Skin epidermis (tissue), 12 donors: ENCODE data around the gene DCTPP1.
A peak's percentile ranks its signal among the peaks of the same experiment; 100 is the strongest.
"Not testable (repeated sequence)": the region's sequence is repeated elsewhere in the genome, so short reads cannot be mapped to it uniquely, and the experiment has no call there.

Experiments used
- H3K27ac ChIP-seq, 21 experiments: fragments of 200-600 bp; sonication (generic) in 11 of 21; one replicate each; pipeline ENCODE4 v1.5.0; 2020; ENCODE audit warnings: mild to moderate bottlenecking in 3 of 21, inconsistent platforms in 2 of 21, moderate library complexity in 2 of 21
- H3K4me3 ChIP-seq, 7 experiments: fragments of 200-600 bp; sonication (generic) in 2 of 7; one replicate each; pipeline ENCODE4 v1.5.0; 2020; ENCODE audit warnings: inconsistent platforms in 2 of 7, mild to moderate bottlenecking in 2 of 7, moderate library complexity in 1 of 7

DCTPP1 gene

DNA sequence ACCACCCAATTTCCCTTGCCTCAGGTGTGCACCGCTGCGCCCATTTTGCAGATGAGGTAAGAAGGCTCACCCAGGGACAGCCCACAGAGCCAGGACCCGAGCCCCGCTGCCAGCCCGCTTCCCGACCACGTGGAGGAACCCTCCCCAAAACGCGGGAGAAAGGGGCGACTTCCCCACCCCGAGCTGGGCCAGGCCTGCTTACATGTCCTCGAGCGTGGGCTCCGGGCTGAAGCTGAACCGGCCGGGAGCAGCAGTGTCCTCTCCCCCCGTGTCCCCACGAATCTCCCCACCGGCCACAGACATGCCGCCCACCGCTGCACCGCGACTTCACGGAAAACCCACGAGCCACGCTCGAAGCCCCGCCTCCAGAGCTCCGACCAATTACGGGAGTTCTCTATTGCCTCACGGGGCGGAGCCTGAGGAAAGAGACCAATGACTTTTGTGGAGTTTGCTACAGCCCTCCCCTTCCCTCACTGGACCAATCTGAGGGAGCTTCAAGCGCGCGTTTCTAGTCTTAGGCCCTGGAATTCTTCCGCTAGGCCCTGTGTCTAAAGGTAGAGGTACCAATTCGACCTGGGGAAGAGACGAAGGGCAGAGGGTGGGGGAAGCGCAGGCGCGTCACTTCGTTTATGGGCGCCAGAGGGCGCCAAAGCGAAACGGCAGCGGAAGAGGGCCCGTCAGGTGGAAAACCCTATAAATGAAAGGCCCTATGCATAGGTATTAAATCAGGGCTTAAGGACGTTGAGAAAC, at the start of gene DCTPP1:
Gene DCTPP1 (minus strand): TSS at position 353 of the 750 bp plus-strand sequence. CDS start 50 bp downstream, at position 303.
- Histone ChIP-seq H3K27ac (peak within 1 kb of the TSS in 19 of 21 experiments; percentile 26 to 81 (median 71)), H3K4me3 (peak within 1 kb of the TSS; percentile 58 to 91 (median 72))

DNA sequence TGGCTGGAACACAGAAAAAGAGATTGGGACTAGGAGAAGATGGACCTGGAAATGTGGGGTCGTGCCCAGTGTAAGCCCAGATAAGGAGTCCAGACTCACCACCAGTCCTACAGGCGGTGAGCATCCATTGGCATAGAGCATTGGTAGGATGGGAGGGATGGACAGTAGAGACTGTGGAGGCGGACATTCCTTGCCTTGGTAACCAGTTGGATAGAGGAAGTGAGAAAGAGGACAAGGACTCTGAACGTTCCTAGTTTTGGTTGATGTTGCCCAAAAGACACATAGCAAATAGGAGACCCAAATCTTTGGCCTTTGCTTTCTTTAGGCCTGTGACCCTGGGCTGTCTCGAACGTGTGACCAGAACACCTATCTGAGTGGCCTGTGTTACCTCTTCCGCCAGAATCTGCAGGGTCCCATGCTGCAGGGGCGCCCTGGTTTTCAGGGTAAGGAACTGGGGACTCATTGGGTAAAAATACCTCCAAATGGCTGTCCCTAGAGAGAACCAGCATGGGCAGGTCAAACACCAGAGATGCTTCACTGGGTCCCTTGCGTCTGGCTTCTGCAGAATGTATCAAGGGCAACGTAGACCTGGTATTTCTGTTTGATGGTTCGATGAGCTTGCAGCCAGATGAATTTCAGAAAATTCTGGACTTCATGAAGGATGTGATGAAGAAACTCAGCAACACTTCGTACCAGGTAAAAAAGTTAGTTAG, 49.1 kb upstream of the DCTPP1 start:
- H3K27ac ChIP-seq: peak overlapping the region in 1 of 21 experiments; percentile 24

DNA sequence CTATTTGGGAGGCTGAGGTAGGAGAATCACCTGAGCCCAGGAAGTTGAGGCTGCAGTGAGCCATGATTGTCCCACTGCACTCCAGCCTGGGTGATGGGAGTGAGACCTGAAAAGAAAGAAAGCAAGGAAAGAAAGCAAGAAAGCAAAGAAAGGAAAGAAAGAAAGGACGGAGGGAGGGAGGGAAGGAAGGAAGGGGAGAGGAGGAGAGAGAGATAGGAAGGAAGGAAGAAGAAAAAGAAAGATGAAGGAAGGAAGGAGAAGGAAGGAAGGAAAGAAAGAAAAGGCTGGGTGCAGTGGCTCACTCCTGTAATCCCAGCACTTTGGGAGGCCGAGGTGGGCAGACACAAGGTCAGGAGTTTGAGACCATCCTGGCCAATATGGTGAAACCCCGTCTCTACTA, 47.9 kb upstream of the DCTPP1 start:
- H3K4me3 ChIP-seq, H3K27ac ChIP-seq: not testable (repeated sequence)

More for the DNA sequence above, 49.1 kb upstream of the DCTPP1 start:
- no peak overlapping the region for H3K4me3 ChIP-seq

DNA sequence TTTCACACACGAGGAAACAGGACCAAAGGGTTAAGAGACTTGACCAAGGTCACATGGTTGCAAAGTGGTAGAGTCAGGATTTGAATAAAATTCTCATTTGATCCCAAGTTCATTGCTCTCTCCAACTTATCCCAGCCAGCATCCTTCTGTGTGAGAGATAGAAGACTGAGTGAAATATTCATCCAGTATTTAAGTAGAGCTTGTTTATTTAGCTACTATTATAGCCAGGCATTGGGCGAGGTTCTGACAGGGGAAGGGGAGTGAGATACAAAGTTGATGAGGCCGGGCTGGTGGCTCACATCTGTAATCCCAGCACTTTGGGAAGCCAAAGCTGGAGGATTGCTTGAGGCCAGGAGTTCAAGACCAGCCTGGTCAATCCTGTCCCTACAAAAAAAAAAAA, 47.2 kb upstream of the DCTPP1 start:
- Histone ChIP-seq H3K4me3 (no peak overlapping the region), H3K27ac (no peak overlapping the region)

DNA sequence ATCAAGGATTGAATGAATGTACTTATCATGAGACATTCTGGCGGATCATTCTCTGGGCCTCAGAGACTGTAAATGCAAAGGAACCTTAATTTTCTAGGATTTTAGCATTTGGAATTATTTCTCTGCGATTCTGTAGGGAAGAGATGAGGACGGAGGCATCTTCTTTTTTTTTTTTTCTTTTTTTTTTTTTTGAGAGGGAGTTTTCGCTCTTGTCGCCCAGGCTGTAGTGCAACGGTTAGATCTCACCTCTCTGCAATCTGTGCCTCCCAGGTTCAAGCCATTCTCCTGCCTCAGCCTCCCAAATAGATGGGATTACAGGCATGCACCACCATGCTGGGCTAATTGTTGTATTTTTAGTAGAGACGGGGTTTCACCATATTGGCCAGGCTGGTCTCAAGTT, 44.9 kb upstream of the DCTPP1 start:
- Histone ChIP-seq H3K27ac (peak overlapping the region in 7 of 21 experiments; percentile 73 to 95 (median 88)), H3K4me3 (peak overlapping the region in 4 of 7 experiments; percentile 29 to 39 (median 33))

DNA sequence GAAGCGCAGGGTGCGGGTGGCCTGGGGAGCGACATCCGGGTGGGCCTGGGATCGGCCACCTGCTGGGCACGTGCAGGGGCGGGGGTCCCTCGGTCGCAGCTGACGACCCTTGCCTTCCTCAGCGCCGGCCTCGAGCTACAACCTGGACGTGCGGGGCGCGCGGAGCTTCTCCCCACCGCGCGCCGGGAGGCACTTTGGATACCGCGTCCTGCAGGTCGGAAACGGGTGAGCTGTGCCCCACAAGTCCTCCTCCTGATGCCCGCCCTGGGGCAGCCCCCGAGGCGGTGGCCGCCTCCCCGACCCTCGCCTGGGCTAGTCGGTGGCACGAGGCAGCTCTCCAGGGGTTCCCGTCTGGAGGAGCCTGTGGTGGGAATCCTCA, 44.2 kb upstream of the DCTPP1 start:
- Histone ChIP-seq H3K27ac (peak overlapping the region in 17 of 21 experiments; percentile 10 to 95 (median 74)), H3K4me3 (peak overlapping the region in 6 of 7 experiments; percentile 15 to 39 (median 33))

DNA sequence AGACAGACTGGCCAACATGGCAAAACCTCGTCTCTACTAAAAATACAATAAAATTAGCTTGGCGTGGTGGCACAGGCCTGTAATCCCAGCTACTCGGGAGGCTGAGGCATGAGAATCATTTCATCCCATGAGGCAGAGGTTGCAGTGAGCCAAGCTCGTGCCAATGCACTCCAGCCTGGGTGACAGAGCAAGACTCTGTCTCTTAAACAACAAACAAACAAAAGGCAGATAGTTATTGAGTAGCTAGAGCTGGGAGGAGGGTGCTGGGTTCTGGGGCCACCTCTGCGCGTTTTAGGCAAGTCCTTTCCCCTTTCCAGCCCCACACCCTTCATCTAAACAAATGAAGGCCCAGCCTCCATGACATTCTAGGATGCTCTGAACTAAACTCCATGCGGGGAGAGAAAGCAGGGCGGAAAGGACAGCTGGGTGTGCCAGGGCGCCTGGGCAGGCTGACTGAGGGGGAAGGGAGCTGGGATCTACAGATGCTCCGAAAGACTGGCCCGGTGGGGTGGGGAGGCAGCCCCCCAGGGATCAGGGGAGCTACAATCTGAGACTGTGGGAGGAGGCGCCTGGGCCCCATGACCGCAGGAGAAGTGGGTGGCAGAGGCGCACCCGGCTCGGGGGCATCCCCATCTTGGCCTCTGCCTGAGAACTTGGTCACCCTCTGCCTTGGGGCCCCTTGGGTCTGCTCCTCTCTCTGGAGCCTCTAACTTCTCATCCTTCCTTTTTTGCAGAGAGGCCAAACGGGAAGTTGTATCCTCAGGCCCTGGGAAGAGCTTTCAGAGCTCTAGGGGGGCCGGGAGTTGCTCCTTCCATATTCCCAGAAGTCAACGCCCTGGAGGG, 43.6 kb upstream of the DCTPP1 start:
- Histone ChIP-seq H3K4me3 (peak overlapping the region; percentile 15 to 39 (median 32)), H3K27ac (peak overlapping the region in 16 of 21 experiments; percentile 10 to 95 (median 74))

DNA sequence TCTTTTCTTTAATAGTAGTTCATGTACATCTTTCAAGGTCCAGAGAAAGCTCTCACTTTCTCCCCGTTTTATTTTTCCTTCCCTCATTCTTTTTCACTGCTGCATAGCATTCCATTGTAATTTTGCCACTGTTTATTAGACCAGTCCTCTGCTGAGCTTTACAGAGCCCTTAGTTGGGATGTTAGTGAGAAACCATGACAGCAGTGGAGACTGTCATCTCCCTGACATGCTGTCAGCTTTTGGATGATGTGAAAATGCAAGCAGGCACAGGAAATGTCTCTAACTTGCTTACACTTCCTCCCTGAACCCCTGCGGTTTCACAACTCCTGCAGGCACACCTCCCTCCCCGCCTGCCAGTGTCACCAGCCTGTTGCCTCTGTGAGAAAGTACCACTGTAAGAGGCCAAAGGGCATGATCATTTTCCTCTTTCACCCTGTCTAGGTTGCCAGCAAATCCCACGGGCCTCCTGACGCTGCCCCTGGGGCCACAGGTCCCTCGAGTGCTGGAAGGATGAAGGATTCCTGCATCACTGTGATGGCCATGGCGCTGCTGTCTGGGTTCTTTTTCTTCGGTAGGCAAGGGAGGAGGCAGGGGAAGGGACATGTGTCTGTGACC, 42.6 kb upstream of the DCTPP1 start, which contains the start of gene ITGAL:
Gene ITGAL (plus strand): TSS at position 415 of the 615 bp plus-strand sequence. CDS start 96 bp downstream, at position 511.
- Histone ChIP-seq H3K27ac (peak within 1 kb of the TSS in 15 of 21 experiments; percentile 33 to 95 (median 74)), H3K4me3 (peak within 1 kb of the TSS; percentile 15 to 39 (median 32))

DNA sequence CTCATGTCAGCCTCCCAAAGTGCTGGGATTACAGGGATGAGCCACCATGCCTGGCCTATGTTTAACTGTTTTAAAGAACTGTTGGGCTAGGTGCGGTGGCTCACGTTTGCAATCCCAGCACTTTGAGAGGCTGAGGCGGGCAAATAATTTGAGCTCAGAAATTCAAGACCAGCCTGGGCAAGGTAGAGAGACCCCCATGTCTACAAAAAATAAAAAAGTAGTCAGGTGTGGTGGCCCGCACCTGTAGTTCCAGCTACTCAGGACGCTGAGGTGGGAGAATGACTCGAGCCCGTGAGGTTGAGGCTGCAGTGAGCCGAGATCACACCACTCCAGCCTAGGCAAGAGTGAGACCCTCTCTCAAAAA, 40.8 kb upstream of the DCTPP1 start:
- Histone ChIP-seq H3K27ac (peak overlapping the region in 11 of 21 experiments; percentile 42 to 95 (median 57)), H3K4me3 (no peak overlapping the region)

DNA sequence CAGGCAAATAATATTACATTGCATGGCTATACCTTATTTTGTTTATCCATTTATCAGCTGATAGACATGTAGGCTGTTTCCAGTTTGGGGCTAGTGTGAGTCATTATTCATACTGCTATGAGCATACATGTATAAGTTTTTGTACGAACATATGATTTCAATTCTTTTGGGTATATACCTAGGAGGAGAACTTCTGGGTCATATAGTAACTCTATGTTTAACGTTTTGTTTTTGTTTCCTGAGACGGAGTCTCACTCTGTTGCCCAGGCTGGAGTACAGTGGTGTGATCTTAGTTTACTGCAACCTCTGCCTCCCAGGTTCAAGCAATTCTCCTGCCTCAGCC, 40.3 kb upstream of the DCTPP1 start:
- Histone ChIP-seq H3K27ac (peak overlapping the region in 12 of 21 experiments; percentile 25 to 95 (median 56)), H3K4me3 (no peak overlapping the region)

DNA sequence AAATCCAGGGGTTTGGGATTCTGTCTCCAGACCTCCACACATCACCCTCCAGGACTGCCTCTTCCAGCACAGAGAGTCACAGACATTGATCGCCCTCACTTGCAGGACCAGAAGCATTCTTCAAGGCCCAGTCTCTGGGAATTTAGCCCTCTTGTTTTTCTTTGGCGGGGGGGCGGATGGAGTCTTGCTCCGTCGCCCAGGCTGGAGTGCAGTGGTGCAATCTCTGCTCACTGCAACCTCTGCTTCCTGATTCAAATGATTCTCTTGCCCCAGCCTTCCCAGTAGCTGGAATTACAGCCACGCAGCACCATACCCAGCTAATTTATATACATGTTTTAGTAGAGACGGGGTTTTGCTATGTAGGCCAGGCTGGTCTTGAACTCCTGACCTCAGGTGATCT, 34.2 kb upstream of the DCTPP1 start:
- Histone ChIP-seq H3K27ac (no peak overlapping the region), H3K4me3 (no peak overlapping the region)

DNA sequence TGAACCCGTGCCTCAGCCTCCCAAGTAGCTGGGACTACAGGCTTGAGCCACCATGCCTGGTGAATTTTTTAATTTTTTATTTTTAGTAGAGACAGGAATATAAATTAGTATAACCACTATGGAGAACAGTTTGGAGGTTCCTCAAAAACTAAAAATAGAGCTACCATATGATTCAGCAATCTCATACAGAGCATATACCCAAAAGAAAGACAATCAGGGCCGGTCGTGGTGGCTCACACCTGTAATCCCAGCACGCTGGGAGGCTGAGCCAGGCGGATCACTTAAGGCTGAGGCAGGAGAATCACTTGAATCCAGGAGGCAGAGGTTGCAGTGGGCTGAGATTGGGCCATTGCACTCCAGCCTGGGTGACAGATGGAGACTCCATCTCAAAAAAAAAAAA, 31.6 kb upstream of the DCTPP1 start:
- H3K4me3 ChIP-seq, H3K27ac ChIP-seq: not testable (repeated sequence)

DNA sequence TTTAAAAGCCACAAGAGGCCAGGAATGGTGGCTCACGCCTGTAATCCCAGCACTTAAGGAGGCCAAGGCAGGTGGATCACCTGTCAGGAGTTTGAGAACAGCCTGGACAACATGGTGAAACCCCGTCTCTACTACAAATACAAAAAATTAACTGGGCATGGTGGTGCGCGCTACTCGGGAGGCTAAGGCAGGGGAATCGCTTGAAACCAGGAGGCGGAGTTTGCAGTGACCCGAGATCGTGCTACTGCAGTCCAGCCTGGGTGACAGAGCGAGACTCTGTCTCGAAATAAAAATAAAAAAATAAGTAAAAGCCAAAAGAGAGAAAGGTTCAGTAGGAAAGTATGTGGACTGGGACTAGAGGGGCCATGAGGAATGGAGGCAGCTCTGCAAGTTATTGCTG, 29.6 kb upstream of the DCTPP1 start:
- Histone ChIP-seq H3K4me3 (no peak overlapping the region), H3K27ac (peak overlapping the region in 8 of 21 experiments; percentile 39 to 86 (median 68))

DNA sequence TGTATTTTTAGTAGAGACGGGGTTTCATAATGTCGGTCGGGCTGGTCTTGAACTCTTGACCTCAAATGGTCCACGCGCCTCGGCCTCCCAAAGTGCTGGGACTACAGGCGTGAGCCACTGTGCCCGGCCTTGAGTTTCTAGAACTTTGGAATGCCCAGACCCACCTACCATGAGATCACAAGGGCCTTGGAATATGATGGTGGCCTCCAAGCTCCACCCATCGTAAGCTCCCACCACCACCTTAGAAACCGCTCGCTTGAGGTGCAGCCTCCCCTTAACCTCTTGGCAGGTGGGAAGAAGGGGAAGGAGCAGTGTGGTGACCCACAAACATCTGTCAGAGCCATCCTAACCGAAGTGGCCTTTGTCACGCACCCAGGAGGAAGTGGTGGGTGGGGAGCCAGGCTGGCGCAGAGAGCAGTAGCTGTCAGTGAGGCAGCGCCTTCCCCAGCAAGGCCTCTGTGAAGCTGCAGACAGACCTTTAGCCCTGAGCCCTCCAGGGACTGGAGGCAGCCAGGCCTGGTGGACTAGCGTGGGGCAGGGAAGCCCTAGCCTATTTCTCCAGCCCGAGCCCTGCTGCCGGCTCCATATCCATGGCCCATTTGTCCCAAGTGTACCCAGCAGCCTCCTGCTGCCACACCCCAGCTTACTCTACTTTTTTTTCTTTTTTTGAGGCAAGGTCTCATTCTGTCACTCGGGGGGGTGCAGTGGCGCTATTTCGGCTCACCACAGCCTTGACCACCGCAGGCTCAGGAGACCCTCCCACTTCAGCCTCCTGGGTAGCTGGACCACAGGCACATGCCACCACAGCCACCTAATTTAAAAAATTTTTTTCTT, 28.9 kb upstream of the DCTPP1 start:
- H3K4me3 ChIP-seq: no peak overlapping the region
- H3K27ac ChIP-seq: peak overlapping the region in 13 of 21 experiments; percentile 23 to 86 (median 61)

DNA sequence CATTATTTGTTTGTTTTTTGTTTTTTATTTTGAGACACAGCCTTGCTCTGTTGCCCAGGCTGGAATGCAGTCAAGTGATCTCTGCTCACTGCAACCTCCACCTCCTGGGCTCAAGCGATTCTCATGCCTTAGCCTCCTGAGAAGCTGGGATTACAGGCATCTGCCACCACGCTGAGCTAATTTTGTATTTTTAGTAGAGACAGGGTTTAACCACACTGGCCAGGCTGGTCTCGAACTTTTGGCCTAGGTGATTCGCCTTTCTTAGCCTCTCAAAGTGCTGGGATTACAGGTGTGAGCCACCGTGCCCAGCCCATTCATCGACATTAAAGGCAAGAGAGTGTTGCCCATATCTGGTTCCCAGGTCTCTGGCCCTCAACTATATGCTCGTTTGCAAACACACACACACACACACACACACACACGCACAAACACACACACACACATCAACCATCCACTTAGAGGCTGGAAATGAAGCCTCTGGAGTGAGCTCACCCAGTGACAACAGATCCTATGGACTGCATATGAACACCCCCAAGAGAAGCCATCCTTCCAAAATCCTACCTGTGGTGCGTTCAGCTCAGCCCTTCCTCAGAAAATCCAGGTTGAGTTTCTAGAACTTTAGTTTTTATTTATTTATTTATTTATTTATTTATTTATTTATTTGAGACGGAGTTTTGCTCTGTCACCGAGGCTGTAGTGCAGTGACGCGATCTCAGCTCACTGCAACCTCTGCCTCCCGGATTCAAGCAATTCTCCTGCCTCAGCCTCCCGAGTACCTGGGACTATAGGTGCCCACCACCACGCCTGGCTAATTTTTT, 28.1 kb upstream of the DCTPP1 start:
- Histone ChIP-seq H3K27ac (peak overlapping the region in 3 of 21 experiments; percentile 59 to 84 (median 61)), H3K4me3 (no peak overlapping the region)

DNA sequence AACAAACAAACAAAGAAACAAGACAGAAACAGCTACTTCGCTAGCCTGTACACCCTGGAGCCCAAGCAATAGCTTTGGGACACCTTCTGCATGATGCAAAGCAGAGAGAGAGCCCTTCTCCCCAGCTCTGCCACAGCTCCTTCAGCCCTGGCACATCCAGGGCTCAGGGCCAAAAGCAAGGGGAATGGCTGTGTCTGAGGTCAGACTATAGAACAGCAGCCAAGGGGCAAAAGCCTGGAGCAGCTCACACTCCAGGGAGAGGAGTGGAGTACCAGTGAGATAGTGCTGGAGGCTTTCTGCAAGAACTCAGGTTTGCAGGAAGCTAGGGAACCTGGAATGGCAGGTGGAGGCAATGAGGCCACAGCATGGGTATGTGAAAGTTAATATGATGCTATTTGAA, 27.4 kb upstream of the DCTPP1 start:
- H3K4me3 ChIP-seq: no peak overlapping the region
- H3K27ac ChIP-seq: no peak overlapping the region

DNA sequence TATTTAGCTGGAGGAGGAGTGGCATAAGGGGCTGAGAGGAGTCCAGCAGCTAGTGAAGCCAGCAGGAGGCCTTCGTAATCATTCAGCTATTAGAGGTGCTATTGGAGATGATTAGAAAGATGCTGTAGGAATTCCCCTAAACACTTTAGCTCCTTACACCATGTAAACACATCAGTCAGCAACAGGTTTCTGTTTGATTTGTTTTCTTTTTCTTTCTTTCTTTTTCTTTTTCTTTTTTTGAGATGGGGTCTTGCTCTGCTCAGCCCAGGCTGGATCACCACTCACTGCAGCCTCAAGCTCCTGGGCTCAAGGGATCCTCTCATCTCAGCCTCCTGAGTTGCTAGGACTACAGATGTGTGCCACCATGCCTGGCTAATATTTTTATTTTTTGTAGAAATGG, 26.5 kb upstream of the DCTPP1 start:
- Histone ChIP-seq H3K27ac (peak overlapping the region in 1 of 21 experiments; percentile 17), H3K4me3 (no peak overlapping the region)
